Measurements from ENCODE around the gene GALNT13. TPM values are rescaled to one million over a fixed set of nuclear protein-coding genes. Genes with fewer than 3 reads are reported as not detected.
"Not testable (repeated sequence)": the region's sequence is repeated elsewhere in the genome, so short reads cannot be mapped to it uniquely, and the experiment has no call there.

GALNT13 gene
- polyA plus RNA-seq, 4 donors: 2.2 to 6.7 (median 2.7) TPM

GRCh38 chr2:154459286-154459685 is 587.6 kb downstream of the GALNT13 start:
- no peak for DNase-seq (ENCODE audit: low read depth in 4 of 4, low spot score in 3 of 4)

- DNase-seq (ENCODE audit: low read depth in 4 of 4, low spot score in 3 of 4): no peak
Measured at GRCh38 chr2:154462634-154463033, 590.9 kb downstream of the GALNT13 start.

GRCh38 chr2:154466226-154466625 is 594.5 kb downstream of the GALNT13 start:
- no peak for DNase-seq (ENCODE audit: low read depth in 4 of 4, low spot score in 3 of 4)

GRCh38 chr2:154470376-154470775 is 598.7 kb downstream of the GALNT13 start:
- DNase-seq (ENCODE audit: low read depth in 4 of 4, low spot score in 3 of 4): no peak

GRCh38 chr2:154471492-154471891 is 599.8 kb downstream of the GALNT13 start:
- DNase-seq (ENCODE audit: low read depth in 4 of 4, low spot score in 3 of 4): not testable (repeated sequence)

GRCh38 chr2:154477319-154477718 is 605.6 kb downstream of the GALNT13 start:
- DNase-seq (ENCODE audit: low read depth in 4 of 4, low spot score in 3 of 4): no peak

- no peak for DNase-seq (ENCODE audit: low read depth in 4 of 4, low spot score in 3 of 4)
Measured at GRCh38 chr2:154480521-154480920, 608.8 kb downstream of the GALNT13 start.

GRCh38 chr2:154481336-154481735 is 609.6 kb downstream of the GALNT13 start:
- no peak for DNase-seq (ENCODE audit: low read depth in 4 of 4, low spot score in 3 of 4)

- no peak for DNase-seq (ENCODE audit: low read depth in 4 of 4, low spot score in 3 of 4)
Measured at GRCh38 chr2:154484338-154485099, 612.8 kb downstream of the GALNT13 start.

- no peak for DNase-seq (ENCODE audit: low read depth in 4 of 4, low spot score in 3 of 4)
Measured at GRCh38 chr2:154488801-154489200, 617.1 kb downstream of the GALNT13 start.

- no peak for DNase-seq (ENCODE audit: low read depth in 4 of 4, low spot score in 3 of 4)
Measured at GRCh38 chr2:154489266-154489858, 617.6 kb downstream of the GALNT13 start.

GRCh38 chr2:154490530-154490929 is 618.8 kb downstream of the GALNT13 start:
- DNase-seq (ENCODE audit: low read depth in 4 of 4, low spot score in 3 of 4): no peak

GRCh38 chr2:154495455-154495868 is 623.7 kb downstream of the GALNT13 start:
- peak in 1 of 4 donors; percentile 20 for DNase-seq (ENCODE audit: low read depth in 4 of 4, low spot score in 3 of 4)

GRCh38 chr2:154497019-154497418 is 625.3 kb downstream of the GALNT13 start:
- no peak for DNase-seq (ENCODE audit: low read depth in 4 of 4, low spot score in 3 of 4)
